CD4-positive, CD25-positive, alpha-beta regulatory T cell (primary cell): Measurements from ENCODE around the gene IBSP. TPM values are rescaled to one million over a fixed set of nuclear protein-coding genes. Genes with fewer than 3 reads are reported as not detected.

Source experiments
- ATAC-seq, 2 donors: fragments of 150-1000 bp; cut with Tn5 transposase; one replicate each; pipeline ENCODE4 v1.10.0; 2021; ENCODE audit warnings: low read depth in 2 of 2, moderate number of reproducible peaks in 2 of 2, moderate library complexity in 1 of 2
- DNase-seq, 3 donors: peaks; one replicate each; pipeline versions ENCODE4 v3.0.0 to v3.0.0-alpha.2; 2012 to 2022; ENCODE audit warnings: mixed read lengths in 1 of 3
- H3K27ac ChIP-seq: one replicate; pipeline ENCODE4 v1.7.0; 2013; ENCODE audit warnings: mild to moderate bottlenecking, low read length; ENCODE audit not compliant: insufficient read depth, poor library complexity, severe bottlenecking
- H3K27me3 ChIP-seq: one replicate; pipeline ENCODE4 v1.7.0; 2013; ENCODE audit warnings: low read length; ENCODE audit not compliant: control insufficient read depth, insufficient read depth
- H3K36me3 ChIP-seq: one replicate; pipeline ENCODE4 v1.7.0; 2013; ENCODE audit warnings: mild to moderate bottlenecking, low read length, moderate library complexity; ENCODE audit not compliant: control insufficient read depth, insufficient read depth
- H3K4me1 ChIP-seq: 2 replicates; pipeline ENCODE4 v1.7.0; 2013; ENCODE audit warnings: mild to moderate bottlenecking, low read length; ENCODE audit not compliant: insufficient read depth, control insufficient read depth, poor library complexity, severe bottlenecking
- H3K4me3 ChIP-seq: one replicate; pipeline ENCODE4 v1.7.0; 2013; ENCODE audit warnings: low read depth, mild to moderate bottlenecking, low read length, moderate library complexity
- H3K9me3 ChIP-seq, 2 experiments: 1 replicate in 1 of 2; 2 replicates in 1 of 2; pipeline ENCODE4 v1.7.0; 2013; ENCODE audit warnings: low read length in 2 of 2, mild to moderate bottlenecking in 1 of 2, moderate library complexity in 1 of 2; ENCODE audit not compliant: control insufficient read depth in 2 of 2
- H3K27ac Mint-ChIP-seq, 3 donors: one replicate each; pipeline ENCODE4 v1.8.0; 2020 to 2022; ENCODE audit warnings: mild to moderate bottlenecking in 3 of 3, mixed read lengths in 3 of 3, moderate library complexity in 2 of 3
- H3K27me3 Mint-ChIP-seq: one replicate; pipeline ENCODE4 v1.8.0; 2022; ENCODE audit warnings: mild to moderate bottlenecking, mixed read lengths
- H3K36me3 Mint-ChIP-seq: one replicate; pipeline ENCODE4 v1.8.0; 2020; ENCODE audit warnings: mixed read lengths
- H3K4me1 Mint-ChIP-seq, 4 donors: one replicate each; pipeline ENCODE4 v1.8.0; 2020 to 2022; ENCODE audit warnings: mixed read lengths in 4 of 4, mild to moderate bottlenecking in 1 of 4
- H3K4me3 Mint-ChIP-seq, 4 donors: one replicate each; pipeline ENCODE4 v1.8.0; 2020 to 2022; ENCODE audit warnings: mild to moderate bottlenecking in 4 of 4, mixed read lengths in 4 of 4, moderate library complexity in 3 of 4
- H3K9me3 Mint-ChIP-seq, 7 donors: one replicate each; pipeline ENCODE4 v1.8.0; 2020 to 2022; ENCODE audit warnings: mixed read lengths in 7 of 7, mild to moderate bottlenecking in 3 of 7, moderate library complexity in 2 of 7
- polyA plus RNA-seq, 4 donors: library from polyadenylated mRNA; unstranded; fragments of 300-500 nt; fragmentation: Illumina TruSeq; gene quantifications; one replicate each; pipeline ENCODE4 v1.2.3, GENCODE V29; 2021
- total RNA-seq: library from RNA; stranded (reverse); gene quantifications from one replicate; pipeline ENCODE4 v1.2.3, GENCODE V29; 2022

The IBSP gene
- total and polyA plus RNA-seq, 5 donors from 2014 or later = not detected

DNA sequence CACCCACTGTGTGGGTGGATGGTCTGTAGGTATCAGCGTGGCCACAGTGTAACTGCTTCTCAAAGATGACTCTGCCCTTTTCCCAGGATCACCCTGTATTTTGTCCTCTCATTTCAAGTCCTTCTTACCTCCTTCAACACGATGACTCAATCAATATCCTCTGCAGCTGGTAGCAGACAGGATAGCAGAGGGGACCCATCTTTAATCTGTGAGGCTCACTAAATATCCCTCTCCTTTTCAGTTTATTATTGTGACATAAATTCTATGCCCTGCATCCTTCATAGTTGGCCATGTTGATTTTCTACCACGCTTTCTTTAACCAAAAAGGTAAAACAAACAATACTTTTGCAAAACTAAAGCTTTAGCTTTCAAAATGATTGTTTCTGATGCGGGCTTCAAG lies 23.8 kb downstream of the IBSP start:
- Histone ChIP-seq H3K9me3 (no peaks in the 10 kb centered on the region), H3K4me3 (no peak overlapping the region), H3K27ac (no peak overlapping the region), H3K36me3 (no peaks in the 10 kb centered on the region), H3K27me3 (no peaks in the 10 kb centered on the region), H3K4me1 (no peaks in the 10 kb centered on the region)
- no peaks in the 10 kb centered on the region for H3K4me1 Mint-ChIP-seq
- H3K9me3 Mint-ChIP-seq = peaks cover 0 to 5% (median 0%) of the 10 kb centered on the region in 7 donors
- no peak overlapping the region for H3K27ac Mint-ChIP-seq
- no peaks in the 10 kb centered on the region for H3K36me3 Mint-ChIP-seq
- ATAC-seq = no peak
- H3K4me3 Mint-ChIP-seq = no peak overlapping the region
- peaks cover 19% of the 10 kb centered on the region for H3K27me3 Mint-ChIP-seq
- DNase-seq = no peak

- DNase-seq (no peak), ATAC-seq (no peak)
- no peaks in the 10 kb centered on the region for H3K27me3 ChIP-seq
- no peaks in the 10 kb centered on the region for H3K36me3 ChIP-seq
- Mint-ChIP-seq H3K9me3 (peaks cover 0 to 5% (median 0%) of the 10 kb centered on the region in 7 donors), H3K27ac (no peak overlapping the region), H3K27me3 (peaks cover 19% of the 10 kb centered on the region), H3K4me1 (no peaks in the 10 kb centered on the region), H3K36me3 (no peaks in the 10 kb centered on the region), H3K4me3 (no peak overlapping the region)
- H3K4me3 ChIP-seq = no peak overlapping the region
- no peaks in the 10 kb centered on the region for H3K9me3 ChIP-seq
- no peaks in the 10 kb centered on the region for H3K4me1 ChIP-seq
- no peak overlapping the region for H3K27ac ChIP-seq
These were observed 24.4 kb downstream of the IBSP start for GRCh38 chr4:87823724-87824123.

DNA sequence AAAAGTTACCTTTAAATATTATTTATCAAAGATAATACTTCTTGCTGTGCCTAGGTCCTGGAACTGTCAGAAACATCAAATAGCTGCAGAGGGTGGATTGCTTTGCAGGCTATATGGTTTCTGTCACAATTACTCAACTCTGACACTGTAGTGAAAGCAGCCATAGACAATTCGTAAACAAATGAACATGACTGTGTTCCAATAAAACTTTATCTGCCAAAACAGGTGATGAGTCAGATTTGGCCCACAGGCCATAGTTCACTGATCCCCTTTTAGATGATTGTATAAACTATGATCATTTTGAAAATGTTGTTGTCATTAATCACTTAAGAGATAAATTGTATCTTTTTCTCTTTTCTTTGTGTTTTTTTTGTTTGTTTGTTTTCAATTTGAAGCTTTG lies 25.0 kb downstream of the IBSP start:
- Histone ChIP-seq H3K27ac (no peak overlapping the region), H3K27me3 (no peaks in the 10 kb centered on the region), H3K4me3 (no peak overlapping the region), H3K9me3 (no peaks in the 10 kb centered on the region), H3K36me3 (no peaks in the 10 kb centered on the region), H3K4me1 (no peaks in the 10 kb centered on the region)
- no peak overlapping the region for H3K4me3 Mint-ChIP-seq
- no peak for ATAC-seq
- no peak overlapping the region for H3K27ac Mint-ChIP-seq
- no peak for DNase-seq
- H3K9me3 Mint-ChIP-seq = peaks cover 0 to 5% (median 0%) of the 10 kb centered on the region in 7 donors
- H3K36me3 Mint-ChIP-seq = no peaks in the 10 kb centered on the region
- H3K27me3 Mint-ChIP-seq = peaks cover 15% of the 10 kb centered on the region
- no peaks in the 10 kb centered on the region for H3K4me1 Mint-ChIP-seq

- Histone ChIP-seq H3K27ac (no peak within 1 kb of the TSS), H3K4me1 (no peaks in the 10 kb centered on the region), H3K27me3 (peaks cover 3% of the 10 kb centered on the region), H3K36me3 (no peaks in the 10 kb centered on the region), H3K9me3 (no peaks in the 10 kb centered on the region), H3K4me3 (no peak within 1 kb of the TSS)
- no peak for DNase-seq
- H3K36me3 Mint-ChIP-seq = no peaks in the 10 kb centered on the region
- H3K4me3 Mint-ChIP-seq = no peak within 1 kb of the TSS
- H3K4me1 Mint-ChIP-seq = no peaks in the 10 kb centered on the region
- no peak within 1 kb of the TSS for H3K27ac Mint-ChIP-seq
- no peak for ATAC-seq
- H3K27me3 Mint-ChIP-seq = no peaks in the 10 kb centered on the region
- peaks cover 0 to 5% (median 0%) of the 10 kb centered on the region in 7 donors for H3K9me3 Mint-ChIP-seq
These were observed 33.3 kb downstream of the IBSP start, which contains the start of gene MEPE for GRCh38 chr4:87832669-87833068. Gene MEPE, plus strand, starts transcription at chr4:87832969. Its CDS starts 1,746 bp downstream, at chr4:87834715.

DNA sequence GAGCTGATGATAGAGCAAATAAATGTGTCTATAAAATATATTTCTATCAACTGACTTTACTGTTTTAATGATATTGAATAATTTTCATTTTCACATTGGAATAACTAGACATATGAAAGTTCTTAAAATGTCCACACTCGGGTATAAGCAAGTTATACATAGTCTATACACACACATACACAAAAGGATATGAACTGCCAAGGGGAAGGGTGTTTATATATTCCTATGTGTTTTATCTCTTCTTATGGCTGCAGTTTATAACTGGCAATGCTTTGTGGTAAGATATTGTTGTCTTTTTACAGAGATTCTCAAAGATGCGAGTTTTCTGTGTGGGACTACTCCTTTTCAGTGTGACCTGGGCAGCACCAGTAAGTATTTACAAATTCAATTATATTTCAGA lies 35.0 kb downstream of the IBSP start:
- H3K4me3 ChIP-seq = no peak overlapping the region
- H3K36me3 ChIP-seq = no peaks in the 10 kb centered on the region
- DNase-seq = no peak
- peaks cover 3% of the 10 kb centered on the region for H3K27me3 ChIP-seq
- peaks cover 0 to 5% (median 0%) of the 10 kb centered on the region in 7 donors for H3K9me3 Mint-ChIP-seq
- H3K4me1 ChIP-seq = no peaks in the 10 kb centered on the region
- no peak overlapping the region for H3K27ac ChIP-seq
- peaks cover 0 to 4% (median 0%) of the 10 kb centered on the region in 4 donors for H3K4me1 Mint-ChIP-seq
- no peaks in the 10 kb centered on the region for H3K9me3 ChIP-seq
- ATAC-seq = no peak
- H3K27me3 Mint-ChIP-seq = peaks cover 4% of the 10 kb centered on the region
- no peak overlapping the region for H3K4me3 Mint-ChIP-seq
- H3K36me3 Mint-ChIP-seq = no peaks in the 10 kb centered on the region
- no peak overlapping the region for H3K27ac Mint-ChIP-seq

DNA sequence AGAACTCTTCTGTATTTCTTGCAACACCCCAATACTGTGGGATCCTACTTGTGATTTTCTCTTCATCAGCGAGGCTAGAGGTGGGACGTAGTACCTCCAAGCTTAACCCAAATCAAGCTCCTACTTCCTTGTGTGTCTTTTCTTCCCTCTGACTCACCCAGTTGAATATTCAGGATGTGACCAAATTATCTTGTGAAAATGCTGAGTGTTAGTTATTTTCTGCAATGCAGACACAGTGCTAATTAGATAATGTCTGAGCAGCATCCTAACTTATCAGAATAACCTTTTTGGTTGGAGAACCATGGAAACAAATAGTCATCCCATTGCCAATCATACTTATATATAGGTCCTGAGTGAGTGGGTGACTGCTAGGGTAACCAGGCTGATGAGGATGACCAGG lies 35.8 kb downstream of the IBSP start:
- H3K4me1 Mint-ChIP-seq = peaks cover 0 to 4% (median 0%) of the 10 kb centered on the region in 4 donors
- H3K9me3 Mint-ChIP-seq = peaks cover 0 to 5% (median 0%) of the 10 kb centered on the region in 7 donors
- ATAC-seq (no peak), DNase-seq (no peak)
- Histone ChIP-seq H3K27ac (no peak overlapping the region), H3K27me3 (peaks cover 2% of the 10 kb centered on the region), H3K4me1 (no peaks in the 10 kb centered on the region), H3K36me3 (no peaks in the 10 kb centered on the region), H3K9me3 (no peaks in the 10 kb centered on the region), H3K4me3 (no peak overlapping the region)
- no peaks in the 10 kb centered on the region for H3K36me3 Mint-ChIP-seq
- H3K4me3 Mint-ChIP-seq = no peak overlapping the region
- no peak overlapping the region for H3K27ac Mint-ChIP-seq
- H3K27me3 Mint-ChIP-seq = peaks cover 5% of the 10 kb centered on the region

DNA sequence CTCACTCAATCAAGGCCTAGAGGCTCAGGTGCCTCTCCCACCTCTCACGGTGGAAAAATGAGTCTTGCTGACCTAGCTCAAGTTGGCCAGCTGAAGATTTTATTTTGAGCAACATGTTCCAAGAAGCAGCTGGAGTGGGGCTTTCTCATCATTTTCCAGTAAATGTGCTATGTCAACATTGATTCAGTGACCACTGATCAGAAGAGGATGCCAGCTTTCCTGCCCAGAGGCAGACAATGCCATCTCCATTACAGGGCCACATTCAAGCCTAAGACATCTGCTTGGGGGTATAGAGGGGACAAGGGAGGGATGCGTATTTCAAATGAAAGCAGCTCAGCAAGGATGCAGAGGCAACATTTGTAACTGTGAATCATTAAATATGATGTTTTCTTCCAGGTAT lies 36.4 kb downstream of the IBSP start:
- no peak for DNase-seq
- Histone ChIP-seq H3K4me1 (no peaks in the 10 kb centered on the region), H3K9me3 (no peaks in the 10 kb centered on the region), H3K27me3 (peaks cover 2% of the 10 kb centered on the region), H3K27ac (no peak overlapping the region), H3K36me3 (no peaks in the 10 kb centered on the region), H3K4me3 (no peak overlapping the region)
- peaks cover 0 to 4% (median 0%) of the 10 kb centered on the region in 4 donors for H3K4me1 Mint-ChIP-seq
- peaks cover 0 to 5% (median 0%) of the 10 kb centered on the region in 7 donors for H3K9me3 Mint-ChIP-seq
- H3K4me3 Mint-ChIP-seq = no peak overlapping the region
- no peaks in the 10 kb centered on the region for H3K36me3 Mint-ChIP-seq
- peaks cover 9% of the 10 kb centered on the region for H3K27me3 Mint-ChIP-seq
- no peak for ATAC-seq
- no peak overlapping the region for H3K27ac Mint-ChIP-seq

GRCh38 chr4:87838205-87838604 lies 38.9 kb downstream of the IBSP start:
- H3K4me1 ChIP-seq = no peaks in the 10 kb centered on the region
- Mint-ChIP-seq H3K4me1 (peaks cover 0 to 4% (median 0%) of the 10 kb centered on the region in 4 donors), H3K27me3 (peaks cover 9% of the 10 kb centered on the region), H3K27ac (peak overlapping the region in 1 of 3 donors; percentile 50), H3K36me3 (no peaks in the 10 kb centered on the region), H3K4me3 (no peak overlapping the region), H3K9me3 (peaks cover 0 to 4% (median 0%) of the 10 kb centered on the region in 7 donors)
- peaks cover 2% of the 10 kb centered on the region for H3K27me3 ChIP-seq
- no peaks in the 10 kb centered on the region for H3K9me3 ChIP-seq
- no peak overlapping the region for H3K4me3 ChIP-seq
- no peak overlapping the region for H3K27ac ChIP-seq
- H3K36me3 ChIP-seq = no peaks in the 10 kb centered on the region
- no peak for DNase-seq
- ATAC-seq = no peak
